Measurements from ENCODE around the gene H2AZ2.

The H2AZ2 gene

DNA sequence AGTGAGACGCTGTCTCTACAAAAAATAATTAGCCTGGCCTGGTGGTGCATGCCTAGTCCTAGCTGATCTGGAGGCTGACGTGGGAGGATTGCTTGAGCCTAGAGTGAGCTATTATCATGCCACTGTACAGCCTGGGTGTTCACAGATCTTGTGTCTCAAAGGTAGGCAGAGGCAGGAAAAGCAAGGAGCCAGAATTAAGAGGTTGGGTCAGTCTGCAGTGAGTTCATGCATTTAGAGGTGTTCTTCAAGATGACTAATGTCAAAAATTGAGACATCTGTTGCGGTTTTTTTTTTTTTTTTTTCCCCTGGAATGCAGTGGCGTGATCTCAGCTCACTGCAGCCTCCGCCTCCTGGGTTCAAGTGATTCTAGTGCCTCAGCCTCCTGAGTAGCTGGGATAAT is 46.0 kb downstream of the H2AZ2 start:
- H3K4me1 ChIP-seq (ENCODE audit: low read depth, poor library complexity, severe bottlenecking): peaks cover 26% of the 10 kb centered on the region
- H3K27me3 ChIP-seq (ENCODE audit: insufficient read depth, low read depth): no peaks in the 10 kb centered on the region
- TF ChIP-seq, protein P1, sequence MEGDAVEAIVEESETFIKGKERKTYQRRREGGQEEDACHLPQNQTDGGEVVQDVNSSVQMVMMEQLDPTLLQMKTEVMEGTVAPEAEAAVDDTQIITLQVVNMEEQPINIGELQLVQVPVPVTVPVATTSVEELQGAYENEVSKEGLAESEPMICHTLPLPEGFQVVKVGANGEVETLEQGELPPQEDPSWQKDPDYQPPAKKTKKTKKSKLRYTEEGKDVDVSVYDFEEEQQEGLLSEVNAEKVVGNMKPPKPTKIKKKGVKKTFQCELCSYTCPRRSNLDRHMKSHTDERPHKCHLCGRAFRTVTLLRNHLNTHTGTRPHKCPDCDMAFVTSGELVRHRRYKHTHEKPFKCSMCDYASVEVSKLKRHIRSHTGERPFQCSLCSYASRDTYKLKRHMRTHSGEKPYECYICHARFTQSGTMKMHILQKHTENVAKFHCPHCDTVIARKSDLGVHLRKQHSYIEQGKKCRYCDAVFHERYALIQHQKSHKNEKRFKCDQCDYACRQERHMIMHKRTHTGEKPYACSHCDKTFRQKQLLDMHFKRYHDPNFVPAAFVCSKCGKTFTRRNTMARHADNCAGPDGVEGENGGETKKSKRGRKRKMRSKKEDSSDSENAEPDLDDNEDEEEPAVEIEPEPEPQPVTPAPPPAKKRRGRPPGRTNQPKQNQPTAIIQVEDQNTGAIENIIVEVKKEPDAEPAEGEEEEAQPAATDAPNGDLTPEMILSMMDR (conservative IDR thresholded peaks at IDR 0.05; ENCODE audit: low read depth, low read length): no peak
- H3K4me2 ChIP-seq: no peak overlapping the region
- peaks cover 47% of the 10 kb centered on the region for H4K20me1 ChIP-seq (ENCODE audit: insufficient read depth)
- H3K9ac ChIP-seq: no peak overlapping the region
- no peak overlapping the region for H3K4me3 ChIP-seq (IDR thresholded peaks at IDR 0.05; ENCODE audit: insufficient read depth, low read depth, low read length)
- H2AFZ ChIP-seq (ENCODE audit: low read depth): no peak overlapping the region
- H3K79me2 ChIP-seq (ENCODE audit: insufficient read depth, low read depth): peaks cover 37% of the 10 kb centered on the region
- H3K36me3 ChIP-seq (ENCODE audit: insufficient read depth): peaks cover 35% of the 10 kb centered on the region
- H3K27ac ChIP-seq: no peak overlapping the region

DNA sequence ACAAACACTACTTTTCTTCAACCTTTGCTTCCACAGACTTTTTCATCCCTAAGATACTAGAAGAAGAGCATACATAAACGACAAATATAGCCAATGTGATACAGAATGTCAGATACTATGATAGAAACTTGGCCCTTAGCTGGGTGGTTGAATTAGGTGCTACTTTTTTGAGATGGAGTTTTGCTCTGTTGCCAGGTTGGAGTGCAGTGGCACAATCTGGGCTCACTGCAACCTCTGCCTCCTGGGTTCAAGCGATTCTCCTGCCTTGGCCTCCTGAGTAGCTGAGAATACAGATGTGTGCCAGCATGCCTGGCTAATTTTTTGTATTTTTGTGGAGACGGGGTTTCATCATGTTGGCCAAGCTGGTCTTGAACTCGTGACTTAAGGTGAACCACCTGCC is 47.9 kb downstream of the H2AZ2 start:
- Histone ChIP-seq H4K20me1 (ENCODE audit: insufficient read depth) (peaks cover 47% of the 10 kb centered on the region), H3K27me3 (ENCODE audit: insufficient read depth, low read depth) (no peaks in the 10 kb centered on the region), H3K9ac (no peak overlapping the region), H2AFZ (ENCODE audit: low read depth) (no peak overlapping the region), H3K4me2 (peak overlapping the region; percentile 26; the same call in 1 of the 2 replicates), H3K36me3 (ENCODE audit: insufficient read depth) (peaks cover 35% of the 10 kb centered on the region), H3K27ac (no peak overlapping the region; the same call in 1 of the 2 replicates), H3K79me2 (ENCODE audit: insufficient read depth, low read depth) (peaks cover 50% of the 10 kb centered on the region), H3K4me3 (IDR thresholded peaks at IDR 0.05; ENCODE audit: insufficient read depth, low read depth, low read length) (no peak overlapping the region), H3K4me1 (ENCODE audit: low read depth, poor library complexity, severe bottlenecking) (peaks cover 30% of the 10 kb centered on the region)
- TF ChIP-seq, protein P1 (conservative IDR thresholded peaks at IDR 0.05; ENCODE audit: low read depth, low read length): no peak

DNA sequence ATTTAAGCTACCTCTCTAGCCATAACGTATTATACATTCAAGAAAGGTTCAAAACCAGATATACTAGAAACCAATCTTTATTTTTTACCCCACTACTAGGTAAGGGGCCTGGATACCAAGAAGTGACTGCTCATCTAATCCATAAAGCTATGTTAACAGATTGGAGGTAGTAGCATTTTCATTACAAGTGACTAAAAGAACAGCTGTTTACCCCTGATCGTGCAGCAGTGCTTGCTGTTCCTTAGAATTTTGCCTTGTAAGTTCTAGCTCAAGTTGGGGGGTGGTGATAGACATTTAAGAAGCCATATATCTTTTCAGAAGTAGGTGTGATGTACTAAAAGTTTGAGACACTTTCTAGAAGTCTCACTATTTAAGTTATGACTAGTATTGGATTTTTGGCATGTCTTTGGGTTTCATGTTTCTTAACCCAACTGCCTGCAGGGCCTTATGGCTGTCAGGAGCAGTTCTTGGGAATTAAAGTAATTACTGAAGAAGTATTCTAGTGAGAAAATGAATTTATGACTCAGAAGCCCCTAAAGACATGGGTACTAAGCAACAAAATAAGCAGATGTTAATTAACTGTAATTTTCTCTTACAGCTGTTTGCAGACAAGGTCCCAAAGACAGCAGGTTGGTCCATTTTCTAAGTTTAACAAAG is 49.1 kb downstream of the H2AZ2 start:
- Histone ChIP-seq H3K27me3 (ENCODE audit: insufficient read depth, low read depth) (no peaks in the 10 kb centered on the region), H3K4me2 (peak overlapping the region; percentile 74), H4K20me1 (ENCODE audit: insufficient read depth) (peaks cover 47% of the 10 kb centered on the region), H2AFZ (ENCODE audit: low read depth) (no peak overlapping the region), H3K36me3 (ENCODE audit: insufficient read depth) (peaks cover 35% of the 10 kb centered on the region), H3K27ac (peak overlapping the region; percentile 96; the same call in 1 of the 2 replicates), H3K9ac (peak overlapping the region; percentile 99; the same call in 1 of the 2 replicates), H3K4me3 (IDR thresholded peaks at IDR 0.05; ENCODE audit: insufficient read depth, low read depth, low read length) (no peak overlapping the region), H3K79me2 (ENCODE audit: insufficient read depth, low read depth) (peaks cover 50% of the 10 kb centered on the region), H3K4me1 (ENCODE audit: low read depth, poor library complexity, severe bottlenecking) (peaks cover 34% of the 10 kb centered on the region)
- TF ChIP-seq, protein P1 (conservative IDR thresholded peaks at IDR 0.05; ENCODE audit: low read depth, low read length): no peak

DNA sequence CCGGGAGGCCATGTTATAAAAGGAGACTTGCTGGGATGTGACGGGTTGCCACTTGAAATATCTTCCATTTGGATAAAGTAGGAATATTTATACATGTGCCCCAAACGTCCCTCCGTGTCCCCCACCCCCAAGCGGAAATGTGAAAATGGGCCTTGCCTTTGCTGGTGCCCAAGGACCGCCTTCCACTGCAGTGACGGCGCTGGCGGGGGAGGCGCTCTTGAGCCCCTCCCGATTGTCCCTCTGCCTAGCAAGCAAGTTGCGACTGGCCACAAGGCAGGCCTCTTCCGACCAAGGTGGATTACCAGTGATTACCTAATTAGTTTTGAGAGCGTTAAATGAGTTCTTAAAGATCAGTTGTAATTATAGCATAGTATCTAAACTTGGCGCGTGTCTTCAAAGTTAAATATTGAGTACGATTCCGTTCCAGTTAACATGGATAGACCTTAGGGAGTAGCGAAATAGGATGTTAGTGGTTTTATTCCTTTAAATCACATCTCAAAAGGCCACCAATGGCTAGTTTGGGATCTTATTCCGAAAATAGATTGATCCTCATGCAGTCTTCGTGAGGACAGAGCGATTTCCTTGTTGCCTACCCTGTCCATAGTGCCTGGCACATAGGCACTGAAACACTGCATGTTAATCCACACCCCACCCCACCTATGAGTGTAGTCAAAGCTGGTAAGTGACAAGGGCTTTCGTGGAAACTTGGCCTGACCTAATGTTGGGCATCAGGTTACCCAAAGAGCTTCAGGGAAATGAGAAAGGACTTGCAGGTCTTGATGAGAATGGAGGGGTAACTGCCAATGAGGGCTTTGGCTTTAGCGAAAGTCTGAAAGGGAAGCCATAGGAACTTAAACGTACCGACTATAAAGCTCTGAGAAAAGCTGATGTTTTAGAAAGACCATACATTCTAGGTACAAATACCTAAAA is 50.3 kb downstream of the H2AZ2 start:
- Histone ChIP-seq H3K4me3 (IDR thresholded peaks at IDR 0.05; ENCODE audit: insufficient read depth, low read depth, low read length) (no peak overlapping the region), H3K4me2 (peak overlapping the region; percentile 74), H2AFZ (ENCODE audit: low read depth) (no peak overlapping the region), H3K79me2 (ENCODE audit: insufficient read depth, low read depth) (peaks cover 50% of the 10 kb centered on the region), H3K36me3 (ENCODE audit: insufficient read depth) (peaks cover 31% of the 10 kb centered on the region), H3K27me3 (ENCODE audit: insufficient read depth, low read depth) (no peaks in the 10 kb centered on the region), H3K4me1 (ENCODE audit: low read depth, poor library complexity, severe bottlenecking) (peaks cover 38% of the 10 kb centered on the region), H4K20me1 (ENCODE audit: insufficient read depth) (peaks cover 41% of the 10 kb centered on the region), H3K9ac (peak overlapping the region; percentile 99), H3K27ac (peak overlapping the region; percentile 96)
- TF ChIP-seq, protein P1 (conservative IDR thresholded peaks at IDR 0.05; ENCODE audit: low read depth, low read length): peak; percentile 86

All from KMS-11 (cell line).